IMR-90 (cell line): ENCODE data around the gene SLC19A1. TPM values are rescaled to one million over a fixed set of nuclear protein-coding genes. Genes with fewer than 3 reads are reported as not detected.
"Not testable (repeated sequence)": the region's sequence is repeated elsewhere in the genome, so short reads cannot be mapped to it uniquely, and the experiment has no call there.

Experiments
- ATAC-seq: fragments of 200-7000 bp; cut with Tn5 transposase; 2 replicates; pipeline ENCODE4 v1.9.1; 2020; ENCODE audit warnings: low read depth, mild to moderate bottlenecking, moderate library complexity
- BruUV-seq: library from RNA; stranded (reverse); fragments of 400-500 nt; replicated peaks from 2 replicates; lab custom pipeline; 2021; lab: Mats Ljungman, UMichigan
- CTCF ChIA-PET: fragments of 300-600 bp; formaldehyde crosslinking; extraction: SDS; loops from one replicate; lab custom pipeline; 2021; ENCODE audit warnings: antibody characterized with exemption; lab: Yijun Ruan, JAX
- POLR2A ChIA-PET: fragments of 300-600 bp; sonication (Branson Sonifier 250); formaldehyde crosslinking; loops from one replicate; lab custom pipeline; 2022; ENCODE audit warnings: antibody characterized with exemption; ENCODE audit not compliant: unreplicated experiment; lab: Charles Lee
- DNase-seq: peaks from one replicate; pipeline ENCODE4 v3.0.0; 2013
- H2AFZ ChIP-seq: replicated peaks from 2 replicates; pipeline ENCODE3; 2013; ENCODE audit warnings: low read length, mild to moderate bottlenecking; ENCODE audit not compliant: poor library complexity
- H2AK5ac ChIP-seq: 2 replicates; pipeline ENCODE4 v1.6.1; 2013; ENCODE audit warnings: low read depth, low read length, inconsistent platforms
- H2AK9ac ChIP-seq: replicated peaks from 2 replicates; pipeline ENCODE3; 2013; ENCODE audit warnings: mild to moderate bottlenecking, low read depth, low read length, moderate library complexity; ENCODE audit not compliant: poor library complexity
- H2BK120ac ChIP-seq: 2 replicates; pipeline ENCODE4 v1.6.1; 2013; ENCODE audit warnings: low read depth, low read length, inconsistent platforms
- H2BK15ac ChIP-seq: 3 replicates; pipeline ENCODE4 v1.6.1; 2013; ENCODE audit warnings: low read depth, low read length, inconsistent platforms
- H2BK20ac ChIP-seq: 2 replicates; pipeline ENCODE4 v1.6.1; 2013; ENCODE audit warnings: low read depth, mild to moderate bottlenecking, inconsistent platforms, low read length, moderate library complexity
- H2BK5ac ChIP-seq: 2 replicates; pipeline ENCODE4 v1.6.1; 2013; ENCODE audit warnings: mild to moderate bottlenecking, low read depth, low read length, inconsistent platforms; ENCODE audit not compliant: poor library complexity, severe bottlenecking
- H3K14ac ChIP-seq: replicated peaks from 2 replicates; pipeline ENCODE4 v1.6.1; 2013; ENCODE audit warnings: low read depth, low read length, inconsistent platforms
- H3K18ac ChIP-seq: 2 replicates; pipeline ENCODE4 v1.6.1; 2013; ENCODE audit warnings: low read depth, low read length, control low read depth
- H3K23ac ChIP-seq: 2 replicates; pipeline ENCODE4 v1.6.1; 2013; ENCODE audit warnings: low read depth, low read length, inconsistent platforms
- H3K27ac ChIP-seq: 2 replicates; pipeline ENCODE4 v1.5.1; 2013; ENCODE audit warnings: mild to moderate bottlenecking, control low read depth, low read length; ENCODE audit not compliant: insufficient read depth
- H3K27me3 ChIP-seq: 2 replicates; pipeline ENCODE4 v1.6.1; 2013; ENCODE audit warnings: low read length; ENCODE audit not compliant: control insufficient read depth, insufficient read depth
- H3K36me3 ChIP-seq: 2 replicates; pipeline ENCODE4 v1.6.1; 2013; ENCODE audit warnings: low read length, mixed read lengths; ENCODE audit not compliant: control insufficient read depth, insufficient read depth
- H3K4ac ChIP-seq: 2 replicates; pipeline ENCODE4 v1.6.1; 2013; ENCODE audit warnings: low read depth, low read length, inconsistent platforms
- H3K4me1 ChIP-seq: 2 replicates; pipeline ENCODE4 v1.6.1; 2013; ENCODE audit warnings: low read length, mixed read lengths; ENCODE audit not compliant: control insufficient read depth, insufficient read depth
- H3K4me2 ChIP-seq: 2 replicates; pipeline ENCODE4 v1.6.1; 2013; ENCODE audit warnings: low read depth, mild to moderate bottlenecking, control low read depth, low read length, moderate library complexity
- H3K4me3 ChIP-seq: 2 replicates; pipeline ENCODE4 v1.5.1; 2013; ENCODE audit warnings: low read depth, mild to moderate bottlenecking, control low read depth, low read length, moderate library complexity; ENCODE audit not compliant: insufficient read depth
- H3K56ac ChIP-seq: 2 replicates; pipeline ENCODE4 v1.6.1; 2013; ENCODE audit warnings: low read length, inconsistent platforms; ENCODE audit not compliant: insufficient read depth; ENCODE audit errors: extremely low read depth
- H3K79me1 ChIP-seq, 2 experiments: 2 replicates each; pipeline ENCODE4 v1.6.1; 2013; ENCODE audit warnings: low read length in 2 of 2, inconsistent platforms in 1 of 2, low read depth in 1 of 2
- H3K9ac ChIP-seq: 2 replicates; pipeline ENCODE4 v1.6.1; 2013; ENCODE audit warnings: low read depth, low read length, control low read depth
- H3K9me1 ChIP-seq: 2 replicates; pipeline ENCODE4 v1.6.1; 2013; ENCODE audit warnings: low read length, inconsistent platforms; ENCODE audit not compliant: insufficient read depth
- H3K9me3 ChIP-seq: 2 replicates; pipeline ENCODE4 v1.6.1; 2013; ENCODE audit warnings: low read length; ENCODE audit not compliant: control insufficient read depth, insufficient read depth
- H4K20me1 ChIP-seq: 2 replicates; pipeline ENCODE4 v1.6.1; 2013; ENCODE audit warnings: low read length, inconsistent platforms; ENCODE audit not compliant: insufficient read depth
- H4K5ac ChIP-seq: 2 replicates; pipeline ENCODE4 v1.6.1; 2013; ENCODE audit warnings: mild to moderate bottlenecking, low read depth, low read length, control low read depth
- H4K8ac ChIP-seq, 2 experiments: 2 replicates each; pipeline ENCODE4 v1.6.1; 2013; ENCODE audit warnings: low read depth in 2 of 2, low read length in 2 of 2, control low read depth in 1 of 2, inconsistent platforms in 1 of 2
- H4K91ac ChIP-seq: 2 replicates; pipeline ENCODE4 v1.6.1; 2013; ENCODE audit warnings: low read depth, low read length, inconsistent platforms; ENCODE audit not compliant: insufficient read depth
- WGBS, 2 experiments: methylation state at CpG; one replicate each; pipeline versions ENCODE4 v1.1.5 to v1.1.7; 2013; ENCODE audit warnings: missing lambda C conversion rate in 2 of 2; ENCODE audit not compliant: insufficient read length in 1 of 2; ENCODE audit errors: extremely low coverage in 2 of 2; 5-methylcytosine and 5-hydroxymethylcytosine counted together
- dilution Hi-C: fragments of 300-500 bp; cut with HindIII; formaldehyde crosslinking; loops from one replicate; pipeline ENCODE4 v1.14.3; 2018; ENCODE audit warnings: low sequenced_read_pairs; ENCODE audit not compliant: unreplicated experiment
- in situ Hi-C: fragments of 300-500 bp; cut with MboI; formaldehyde crosslinking; loops from 3 replicates; pipeline ENCODE4 v1.14.3; 2019; ENCODE audit warnings: low sequenced_read_pairs, inconsistent platforms, mixed read lengths
- intact Hi-C: fragments of 100-400 bp; cut with micrococcal nuclease; formaldehyde crosslinking; loops from 2 replicates; pipeline ENCODE4 v1.10.0; 2022
- polyA plus RNA-seq, 3 experiments: library from polyadenylated mRNA; depleted of rRNA; stranded (reverse); fragments of >200 nt; gene quantifications; 2 replicates each; pipeline ENCODE4 v1.2.3, GENCODE V29; 2012; ENCODE audit warnings: low replicate concordance in 1 of 3
- total RNA-seq: library from RNA; depleted of rRNA; stranded (reverse); fragments of >200 nt; gene quantifications from 2 replicates; pipeline ENCODE4 v1.2.3, GENCODE V29; 2012

Gene SLC19A1
- total and polyA plus RNA-seq, 2 of the 4 experiments (the other 2 are of a cell fraction): 2.2 to 16.2 TPM

DNA sequence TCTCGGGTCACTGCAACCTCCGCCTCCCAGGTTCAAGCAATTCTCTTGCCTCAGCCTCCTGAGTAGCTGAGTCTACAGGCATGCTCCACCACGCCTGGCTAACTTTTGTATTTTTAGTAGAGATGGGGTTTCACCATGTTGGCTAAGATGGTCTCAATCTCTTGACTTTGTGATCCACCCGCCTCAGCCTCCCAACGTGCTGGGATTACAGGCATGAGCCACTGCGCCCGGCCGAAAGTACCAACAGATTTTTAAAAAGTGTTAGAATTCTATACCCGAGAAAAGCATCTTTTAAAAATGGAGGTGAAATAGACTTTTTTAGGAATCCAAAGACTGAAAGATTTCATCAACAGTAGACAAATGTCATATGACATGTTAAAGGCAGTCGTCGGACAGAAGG, 21.9 kb upstream of the SLC19A1 start:
- H3K4me2 ChIP-seq, H4K8ac ChIP-seq, H3K56ac ChIP-seq, H2BK5ac ChIP-seq, H3K9ac ChIP-seq, H2BK120ac ChIP-seq, H3K4me1 ChIP-seq, H2BK20ac ChIP-seq, H2BK15ac ChIP-seq, H3K14ac ChIP-seq, H2AK9ac ChIP-seq, ATAC-seq, H2AFZ ChIP-seq, H3K4me3 ChIP-seq, H3K79me1 ChIP-seq, H3K9me1 ChIP-seq, H3K23ac ChIP-seq, H3K9me3 ChIP-seq, intact Hi-C loops, POLR2A ChIA-PET, H3K4ac ChIP-seq, H3K18ac ChIP-seq, H3K36me3 ChIP-seq, H4K20me1 ChIP-seq, dilution Hi-C loops, H3K27ac ChIP-seq, CTCF ChIA-PET, H4K5ac ChIP-seq, DNase-seq, H4K91ac ChIP-seq, BruUV-seq, H2AK5ac ChIP-seq: not testable (repeated sequence)
- peaks cover 17% of the 10 kb centered on the region for H3K27me3 ChIP-seq
- in situ Hi-C loops: loop anchor here (10.0 kb wide), 1 partner anchor 361 kb away; no protein-coding TSS in a partner anchor
- WGBS, 2 experiments: 85% methylated on average over 2 of the region's 11 CpGs; no CpG with 5 or more reads in 1 of the 2 experiments
